Measurements from ENCODE around the gene NPLOC4.
A peak's percentile ranks its signal among the peaks of the same experiment; 100 is the strongest.
"Not testable (repeated sequence)": the region's sequence is repeated elsewhere in the genome, so short reads cannot be mapped to it uniquely, and the experiment has no call there.

The NPLOC4 gene

GRCh38 chr17:81636505-81637288 lies at the start of gene NPLOC4, which contains the start of gene TSPAN10:
Gene NPLOC4 (minus strand): TSS chr17:81637112. CDS start chr17:81636930, 182 bp downstream.
Gene TSPAN10 (plus strand): TSS chr17:81637196. CDS start chr17:81642413, 5,217 bp downstream.
- DNase-seq (ENCODE audit: low read depth in 2 of 2) = peak; percentile 79

DNA sequence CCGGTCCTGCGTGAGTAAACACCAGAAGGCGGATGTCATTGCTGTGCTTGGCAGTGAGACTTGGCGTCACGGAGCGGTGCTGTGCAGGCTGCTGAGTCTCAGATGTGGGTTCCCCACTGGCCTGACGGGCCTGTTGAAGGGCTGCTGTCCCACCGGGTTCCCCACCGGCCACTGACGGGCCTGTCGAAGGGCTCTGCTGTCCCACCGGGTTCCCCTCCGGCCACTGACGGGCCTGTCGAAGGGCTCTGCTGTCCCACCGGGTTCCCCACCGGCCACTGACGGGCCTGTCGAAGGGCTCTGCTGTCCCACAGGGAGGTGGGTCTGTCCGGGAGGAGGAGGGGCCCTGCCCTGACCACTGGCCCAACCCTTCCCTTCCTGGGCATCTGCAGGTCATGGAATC lies 49.7 kb upstream of the NPLOC4 start:
- no peak for DNase-seq (ENCODE audit: low read depth in 2 of 2)

- DNase-seq (ENCODE audit: low read depth in 2 of 2) = peak in 1 of 2 donors; percentile 47
Observed at GRCh38 chr17:81685108-81685507, 48.2 kb upstream of the NPLOC4 start.

DNA sequence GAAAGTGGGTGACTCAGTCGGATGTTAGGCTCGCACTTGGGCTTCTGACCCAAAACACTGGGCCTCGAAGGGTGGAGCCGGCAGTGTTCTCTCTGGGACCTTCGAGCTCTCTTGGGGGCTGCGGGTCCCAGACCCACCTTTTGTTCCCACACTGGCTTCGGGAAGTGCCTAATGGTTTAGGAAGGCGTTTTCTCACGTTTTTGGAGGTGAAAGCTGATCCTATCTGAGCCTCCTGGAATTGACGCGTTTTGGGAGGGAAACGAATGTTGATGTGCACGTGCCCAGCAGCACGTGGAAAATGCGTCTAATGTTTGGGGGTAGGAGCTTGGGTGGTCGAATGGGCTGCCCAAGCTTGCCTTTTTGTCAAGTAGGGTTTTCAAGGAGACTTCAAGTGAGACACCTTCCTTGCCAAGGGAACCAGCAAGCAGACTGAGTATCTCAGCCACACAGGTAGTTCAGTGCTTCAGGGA lies 47.6 kb upstream of the NPLOC4 start:
- DNase-seq (ENCODE audit: low read depth in 2 of 2) = no peak

- DNase-seq (ENCODE audit: low read depth in 2 of 2) = peak; percentile 94 to 96
Observed at GRCh38 chr17:81683584-81684441, 46.9 kb upstream of the NPLOC4 start, which contains the start of the genes ARL16 and HGS. Gene ARL16 (minus strand): TSS chr17:81683797. CDS start chr17:81683753, 44 bp downstream. Gene HGS (plus strand): TSS chr17:81684011. CDS start chr17:81684067, 56 bp downstream.

- DNase-seq (ENCODE audit: low read depth in 2 of 2) = no peak
Observed at GRCh38 chr17:81683208-81683583, 46.3 kb upstream of the NPLOC4 start.

- DNase-seq (ENCODE audit: low read depth in 2 of 2) = no peak
Observed at GRCh38 chr17:81682565-81683207, 45.8 kb upstream of the NPLOC4 start.

DNA sequence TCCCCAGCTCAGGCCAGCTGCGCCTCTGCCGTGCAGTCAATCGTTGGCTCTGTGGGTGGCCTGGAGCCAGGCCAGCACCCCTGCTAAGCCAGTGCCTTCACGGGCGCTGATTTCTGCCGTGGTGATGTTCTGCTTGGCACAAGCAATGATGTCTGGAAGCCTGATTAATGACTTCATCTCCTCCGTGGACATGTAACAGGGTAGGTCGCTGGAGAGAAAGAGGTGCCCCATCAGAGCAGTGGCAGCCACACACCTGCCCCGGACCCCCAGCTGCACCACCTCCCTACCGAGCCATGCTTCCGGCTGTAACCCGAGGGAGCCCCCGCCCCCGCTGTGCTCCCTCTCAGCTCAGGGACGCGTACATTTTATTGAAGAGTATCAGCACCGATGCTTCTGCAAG lies 44.8 kb upstream of the NPLOC4 start:
- no peak for DNase-seq (ENCODE audit: low read depth in 2 of 2)

GRCh38 chr17:81680150-81680549 lies 43.2 kb upstream of the NPLOC4 start:
- no peak for DNase-seq (ENCODE audit: low read depth in 2 of 2)

DNA sequence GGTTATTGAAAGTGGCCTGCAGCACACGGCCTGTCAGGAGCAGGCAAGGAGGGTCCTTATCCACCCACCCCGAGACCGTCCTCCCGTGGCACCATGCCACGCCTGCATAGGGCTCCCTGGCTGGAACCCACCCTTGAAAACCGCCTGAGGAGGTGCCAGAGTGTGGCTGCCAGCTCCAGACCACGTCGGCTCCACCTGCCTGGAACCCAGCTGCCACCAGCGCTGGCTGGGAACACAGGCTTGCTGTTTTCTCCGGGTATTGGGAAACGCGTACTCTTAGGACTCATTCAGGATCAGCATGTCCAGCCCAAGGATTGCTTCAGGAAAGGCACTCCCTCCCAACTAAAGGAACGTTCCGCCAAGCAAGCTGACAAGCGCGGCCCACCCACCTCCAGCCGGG lies 40.0 kb upstream of the NPLOC4 start:
- no peak for DNase-seq (ENCODE audit: low read depth in 2 of 2)

GRCh38 chr17:81675515-81676221 lies 38.8 kb upstream of the NPLOC4 start:
- DNase-seq (ENCODE audit: low read depth in 2 of 2) = not testable (repeated sequence)

- no peak for DNase-seq (ENCODE audit: low read depth in 2 of 2)
Observed at GRCh38 chr17:81673561-81674258, 36.8 kb upstream of the NPLOC4 start.

DNA sequence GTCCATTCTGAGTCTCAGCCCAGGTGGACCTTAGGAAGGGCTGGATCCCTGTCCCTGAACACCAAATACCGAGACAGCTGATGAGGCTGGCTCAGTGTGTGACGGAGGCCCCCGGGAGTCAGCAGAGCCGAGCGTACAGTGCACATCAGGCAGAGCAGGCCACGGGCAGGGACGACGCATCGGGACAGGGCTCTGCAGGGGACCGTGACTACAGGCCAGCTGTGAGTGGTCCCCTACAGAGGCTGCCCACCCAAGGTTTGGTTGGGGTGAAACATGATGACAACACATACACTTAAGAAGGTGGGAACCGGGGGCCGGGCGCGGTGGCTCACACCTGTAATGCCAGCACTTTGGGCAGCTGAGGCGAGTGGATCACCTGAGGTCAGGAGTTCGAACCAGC lies 36.0 kb upstream of the NPLOC4 start:
- no peak for DNase-seq (ENCODE audit: low read depth in 2 of 2)

- DNase-seq (ENCODE audit: low read depth in 2 of 2) = no peak
Observed at GRCh38 chr17:81672504-81672903, 35.6 kb upstream of the NPLOC4 start.

GRCh38 chr17:81667754-81668153 lies 30.8 kb upstream of the NPLOC4 start:
- no peak for DNase-seq (ENCODE audit: low read depth in 2 of 2)

GRCh38 chr17:81666342-81667191 lies 29.7 kb upstream of the NPLOC4 start, which contains the start of the genes CCDC137 and OXLD1:
Gene CCDC137 (plus strand): TSS chr17:81666737. CDS start chr17:81666767, 30 bp downstream.
Gene OXLD1 (minus strand): TSS chr17:81666605. CDS start chr17:81666577, 28 bp downstream.
- DNase-seq (ENCODE audit: low read depth in 2 of 2) = peak; percentile 91 to 92

- DNase-seq (ENCODE audit: low read depth in 2 of 2) = no peak
Observed at GRCh38 chr17:81666092-81666341, 29.1 kb upstream of the NPLOC4 start.

DNA sequence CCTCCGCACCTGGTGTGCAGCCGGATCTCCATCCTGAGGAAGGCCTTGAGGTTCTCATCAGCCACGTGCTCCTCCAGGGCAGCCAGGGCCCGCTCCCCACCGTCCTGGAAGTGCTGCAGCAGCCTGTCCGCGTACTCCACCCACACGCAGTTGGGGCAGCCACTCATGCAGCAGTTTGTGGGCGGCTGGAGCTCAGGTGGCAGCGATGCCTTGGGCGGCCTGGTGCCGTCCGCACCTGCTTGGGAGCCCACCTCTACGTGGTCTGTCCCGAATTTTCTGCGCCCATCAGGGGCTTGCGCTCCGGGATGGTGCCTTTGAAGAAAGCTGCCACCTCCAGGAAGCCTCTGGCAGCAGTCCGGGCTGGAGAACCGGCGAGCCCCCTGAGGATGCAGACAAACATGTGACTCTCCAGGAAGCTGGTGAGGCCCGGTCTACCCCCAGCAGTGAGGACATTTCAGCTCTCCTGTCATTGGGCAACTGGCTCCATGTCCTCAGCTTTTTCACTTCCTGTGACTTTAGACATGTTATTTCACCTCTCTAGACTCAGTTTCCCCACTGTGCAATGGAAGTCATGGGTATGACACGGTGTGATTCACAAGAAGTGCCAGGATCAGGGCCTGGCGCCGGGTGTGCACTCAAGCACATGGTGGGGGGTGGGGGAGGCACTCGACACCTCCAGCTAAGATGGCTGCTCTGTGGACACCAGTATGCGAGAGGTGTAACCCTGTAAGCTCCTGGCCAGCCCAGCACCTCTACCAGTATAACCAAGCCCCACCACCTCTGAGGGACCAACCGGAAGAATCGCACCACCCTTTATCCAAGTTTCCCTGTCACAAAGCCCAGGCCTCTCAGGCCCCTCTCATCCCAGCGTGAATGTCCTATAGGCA lies 28.5 kb upstream of the NPLOC4 start:
- peak in 1 of 2 donors; percentile 48 for DNase-seq (ENCODE audit: low read depth in 2 of 2)

DNA sequence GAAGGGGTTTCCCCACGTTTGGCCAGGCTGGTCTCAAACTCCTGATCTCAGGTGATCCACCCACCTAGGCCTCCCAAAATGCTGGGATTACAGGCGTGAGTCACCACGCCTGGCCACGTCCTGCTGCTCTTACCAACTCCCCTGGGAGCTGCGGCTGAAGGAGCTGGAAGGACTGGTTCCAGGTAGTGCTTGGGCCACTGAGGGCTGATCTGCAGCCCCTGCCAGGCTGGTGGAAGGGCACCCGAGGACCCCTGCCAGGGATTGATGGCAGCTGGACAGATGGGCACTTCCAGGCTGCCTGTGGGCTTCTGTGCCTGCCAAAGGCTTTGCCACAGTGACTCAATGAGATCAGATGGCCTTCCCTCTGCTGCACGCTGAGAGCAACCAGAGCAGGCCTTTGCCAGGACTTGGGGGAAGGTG lies 27.1 kb upstream of the NPLOC4 start:
- DNase-seq (ENCODE audit: low read depth in 2 of 2) = no peak
